NK-92 (cell line): Measurements from ENCODE around the gene HDAC4.

ENCODE experiments used
- DNase-seq: peaks from one replicate; lab custom pipeline; 2025; ENCODE audit not compliant: unreplicated experiment; lab: John Stamatoyannopoulos, UW

HDAC4 gene

DNA sequence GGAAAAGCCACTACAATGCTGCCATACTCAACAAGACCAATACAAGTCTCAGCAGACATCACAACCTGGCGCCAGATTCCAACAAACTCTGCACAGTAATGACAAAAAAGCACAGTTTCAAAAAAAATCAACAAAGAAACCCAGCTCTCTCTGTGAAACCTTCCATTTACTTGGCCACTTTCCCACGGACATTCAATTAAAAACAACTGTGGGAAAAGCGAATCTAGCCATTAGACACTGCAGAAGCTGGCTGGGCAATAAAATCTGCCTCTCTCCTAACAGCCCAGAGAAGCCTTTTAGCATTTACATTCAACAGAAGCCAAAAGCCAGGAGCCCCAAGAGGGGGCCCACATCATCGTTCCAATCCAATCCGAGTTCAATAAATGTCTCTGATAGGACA lies 128.9 kb downstream of the HDAC4 start:
- DNase-seq: no peak

- no peak for DNase-seq
These were observed 129.3 kb downstream of the HDAC4 start for GRCh38 chr2:239271471-239271870.

- DNase-seq: no peak
These were observed 130.9 kb downstream of the HDAC4 start for GRCh38 chr2:239269916-239270315.

DNA sequence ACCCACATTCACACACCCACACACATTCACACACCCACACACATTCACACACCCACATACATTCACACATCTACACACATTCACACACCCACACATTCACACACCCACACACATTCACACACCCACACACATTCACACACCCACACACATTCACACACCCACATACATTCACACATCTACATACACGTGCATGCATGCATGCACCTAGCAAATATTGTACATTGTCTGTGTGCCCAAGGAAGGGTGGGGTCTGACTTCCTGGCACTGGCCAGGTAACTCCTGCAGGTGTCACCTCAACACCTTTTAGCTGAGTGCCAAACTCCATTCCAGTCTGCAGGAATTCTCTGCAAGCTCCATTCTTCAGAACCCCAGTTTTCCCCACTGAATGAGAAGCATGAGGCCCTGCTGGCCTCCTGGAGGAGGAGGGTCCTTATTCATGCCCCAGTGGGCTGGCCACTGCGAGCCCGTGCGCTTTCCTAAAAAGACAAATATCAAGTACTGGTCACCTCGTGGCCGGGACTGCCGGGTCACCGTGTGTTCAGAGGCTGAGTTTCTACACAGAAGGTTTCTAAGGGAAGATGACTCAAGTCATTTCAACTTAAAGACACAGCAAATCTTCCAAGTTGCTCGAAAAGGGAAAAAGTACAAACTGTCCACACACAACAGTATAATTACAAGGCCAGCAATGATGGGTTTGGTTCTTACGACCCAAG lies 131.5 kb downstream of the HDAC4 start:
- DNase-seq: no peak

- no peak for DNase-seq
These were observed 132.3 kb downstream of the HDAC4 start for GRCh38 chr2:239268549-239268948.

- no peak for DNase-seq
These were observed 132.7 kb downstream of the HDAC4 start for GRCh38 chr2:239268082-239268481.

DNA sequence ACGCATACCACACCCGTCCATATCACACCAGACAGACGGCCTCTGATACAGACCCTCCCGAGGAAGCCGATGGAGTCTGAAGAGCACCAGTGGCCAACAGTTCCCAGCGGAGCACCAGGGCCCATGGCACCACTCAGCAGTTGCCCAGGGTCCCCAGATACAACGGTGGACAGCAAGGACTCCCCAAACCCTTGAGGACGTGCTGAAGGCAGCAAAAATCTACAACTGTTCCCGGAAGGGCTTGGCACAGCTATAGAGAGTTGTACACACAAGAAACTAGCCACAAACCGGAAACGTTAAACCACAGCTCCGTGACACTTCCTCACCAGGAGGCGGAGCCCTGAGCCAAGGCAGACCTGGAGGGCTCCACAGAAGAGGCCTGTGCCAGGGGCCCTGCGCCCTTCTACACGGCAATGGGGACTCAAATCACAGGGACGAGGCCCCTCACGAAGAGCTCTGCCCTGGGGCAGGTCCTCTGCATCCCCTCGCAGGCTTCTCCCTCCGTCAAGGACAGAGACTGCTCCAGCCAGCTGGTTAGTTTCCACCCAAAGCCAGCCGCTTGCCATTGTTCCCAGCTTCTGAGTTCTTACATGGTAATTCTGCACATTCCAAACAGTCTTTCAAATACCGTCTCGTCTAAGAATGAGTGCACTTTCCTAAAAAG lies 133.4 kb downstream of the HDAC4 start:
- DNase-seq: peak; percentile 74

GRCh38 chr2:239266779-239267287 lies 134.0 kb downstream of the HDAC4 start:
- no peak for DNase-seq

- no peak for DNase-seq
These were observed 134.4 kb downstream of the HDAC4 start for GRCh38 chr2:239266434-239266766.

- no peak for DNase-seq
These were observed 135.0 kb downstream of the HDAC4 start for GRCh38 chr2:239265681-239266433.

- peak; percentile 36 for DNase-seq
These were observed 135.8 kb downstream of the HDAC4 start for GRCh38 chr2:239264838-239265651.

- DNase-seq: no peak
These were observed 136.4 kb downstream of the HDAC4 start for GRCh38 chr2:239264492-239264837.

DNA sequence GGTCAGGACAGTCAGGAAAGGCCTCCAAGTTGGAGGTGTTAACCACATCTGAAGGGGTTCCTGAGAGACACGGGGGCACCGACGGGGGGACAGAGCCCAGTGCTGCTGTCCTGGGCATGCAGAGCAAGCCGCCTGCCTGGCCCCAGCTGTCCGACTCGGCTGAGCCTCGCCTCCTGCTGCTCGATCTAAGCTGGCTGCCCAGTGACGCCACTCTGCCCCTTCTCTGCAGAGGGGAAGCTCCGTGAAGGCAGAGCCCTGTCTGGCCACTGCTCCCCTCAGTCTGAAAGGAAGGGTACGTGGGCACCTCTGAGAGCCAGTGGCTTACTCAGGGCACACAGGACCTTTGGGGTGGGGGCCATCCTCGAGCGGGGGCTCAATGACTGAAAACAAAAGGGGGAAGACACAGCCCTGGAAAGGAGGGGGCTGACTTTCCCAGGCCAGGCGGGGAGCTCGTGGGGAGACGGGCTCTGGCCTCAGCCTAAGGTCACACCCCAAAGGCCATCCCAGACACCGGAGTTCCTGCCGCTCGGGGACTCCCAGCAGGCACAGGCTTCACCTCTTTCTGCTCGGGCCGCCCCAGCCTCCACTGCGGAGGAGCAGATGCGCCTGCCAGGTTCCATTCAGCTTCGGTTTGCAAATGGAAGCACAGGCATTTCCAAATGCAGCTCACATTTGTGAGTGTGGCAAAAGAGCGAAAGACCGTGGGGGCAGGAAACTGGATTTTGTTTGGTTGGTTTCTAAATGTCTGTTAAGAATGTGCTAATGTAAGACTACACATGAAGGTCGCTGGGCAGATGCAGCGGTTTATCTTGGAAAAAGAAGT lies 136.9 kb downstream of the HDAC4 start:
- DNase-seq: no peak

DNA sequence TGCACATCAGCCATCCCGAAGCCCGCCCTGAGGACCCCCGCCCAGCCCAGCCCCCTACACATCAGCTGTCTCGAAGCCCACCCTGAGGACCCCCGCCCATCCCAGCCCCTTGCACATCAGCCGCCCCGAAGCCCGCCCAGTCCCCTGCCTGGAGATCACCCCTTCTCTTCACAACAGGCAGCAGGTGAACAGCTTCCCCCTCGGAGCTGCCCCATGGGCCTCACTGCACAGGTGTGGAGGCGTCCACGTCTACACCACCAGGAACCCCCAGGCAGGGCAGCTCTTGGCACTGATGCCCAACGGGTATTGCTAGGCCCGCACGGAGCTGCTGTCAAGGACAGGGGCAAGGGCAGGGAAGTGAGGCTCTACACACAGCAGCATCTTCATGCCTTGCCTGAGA lies 137.6 kb downstream of the HDAC4 start:
- DNase-seq: no peak

DNA sequence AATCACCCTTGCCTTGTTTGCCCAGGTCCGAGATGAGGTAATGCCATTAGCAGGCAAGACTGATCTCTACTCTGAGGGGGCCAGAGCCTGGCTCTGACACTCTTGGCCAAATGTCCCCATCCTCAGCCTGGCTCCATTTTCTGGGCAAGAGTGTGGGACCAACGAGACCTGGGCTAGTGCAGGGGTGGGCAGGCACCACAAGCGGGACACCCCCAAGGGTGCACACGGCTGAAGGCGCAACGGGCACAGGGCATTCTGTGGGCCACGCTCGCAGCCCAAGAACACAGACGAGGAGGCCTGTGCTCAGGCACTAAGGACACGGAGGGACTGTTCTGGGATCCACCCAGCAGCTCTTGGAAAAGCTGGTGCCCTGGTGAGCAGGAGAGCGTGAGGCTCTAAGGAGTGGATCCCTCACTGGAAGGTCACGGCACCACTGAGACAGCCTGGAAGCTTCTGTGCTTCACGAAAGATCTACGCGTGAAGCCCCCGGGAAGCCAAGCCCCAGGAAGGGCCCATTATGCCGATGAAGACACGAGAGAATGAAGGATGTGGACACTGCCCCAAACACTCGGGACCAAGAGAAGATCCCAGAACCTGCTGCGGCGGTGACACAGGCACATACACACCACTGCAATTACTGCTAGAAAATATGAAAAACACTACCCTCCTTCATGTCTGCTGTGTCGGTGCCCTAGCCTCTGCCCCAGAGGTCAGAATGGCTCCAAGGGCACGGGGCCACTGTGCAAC lies 138.2 kb downstream of the HDAC4 start:
- no peak for DNase-seq

- no peak for DNase-seq
These were observed 138.9 kb downstream of the HDAC4 start for GRCh38 chr2:239261796-239262483.

DNA sequence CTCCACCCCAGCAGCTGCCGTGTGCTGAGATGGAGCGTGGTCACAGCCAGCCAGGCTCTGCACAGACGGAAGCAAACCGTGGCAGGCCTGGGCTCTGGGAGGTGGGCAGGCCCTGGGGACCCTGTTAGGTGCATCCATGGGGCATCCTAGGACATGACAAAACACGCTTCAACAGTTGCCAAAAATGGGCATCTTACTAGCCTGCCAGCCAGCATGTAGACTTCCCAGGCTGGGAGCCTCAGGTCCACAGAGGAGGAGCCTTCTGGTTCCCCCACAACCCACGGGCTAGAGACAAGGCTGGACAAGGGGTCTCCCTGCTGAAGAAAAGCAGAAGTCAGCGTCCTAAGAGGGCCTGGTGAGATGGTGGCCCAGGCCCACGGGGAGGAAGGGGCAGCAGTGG lies 139.5 kb downstream of the HDAC4 start:
- DNase-seq: no peak

GRCh38 chr2:239260546-239261327 lies 140.1 kb downstream of the HDAC4 start:
- no peak for DNase-seq
